ENCODE data around the gene KRT4.

Gene KRT4

GRCh38 chr12:52821071-52821730 lies 7.3 kb upstream of the KRT4 start:
- Histone ChIP-seq H3K27ac (no peak overlapping the region), H3K4me3 (no peak overlapping the region), H3K36me3 (ENCODE audit: insufficient read depth, low read length) (no peaks in the 10 kb centered on the region), H3K9ac (ENCODE audit: insufficient read length) (no peak overlapping the region), H3K9me3 (ENCODE audit: low read depth, low read length) (no peaks in the 10 kb centered on the region)
- no peak for TF ChIP-seq FOXP2 (optimal IDR thresholded peaks at IDR 0.05; ENCODE audit: control extremely low read depth, extremely low read length, insufficient read depth)
- no peak for TF ChIP-seq POLR2AphosphoS5 (IDR thresholded peaks at IDR 0.05; ENCODE audit: borderline replicate concordance, low read depth, low read length)
- no peak for TF ChIP-seq EZH2 (IDR thresholded peaks at IDR 0.05)
- DNase-seq (ENCODE audit: low read depth, low spot score) = no peak

GRCh38 chr12:52820521-52820920 lies 6.6 kb upstream of the KRT4 start:
- Histone ChIP-seq H3K27ac (no peak overlapping the region), H3K36me3 (ENCODE audit: insufficient read depth, low read length) (no peaks in the 10 kb centered on the region), H3K9ac (ENCODE audit: insufficient read length) (no peak overlapping the region), H3K9me3 (ENCODE audit: low read depth, low read length) (no peaks in the 10 kb centered on the region), H3K4me3 (no peak overlapping the region)
- DNase-seq (ENCODE audit: low read depth, low spot score) = no peak
- TF ChIP-seq POLR2AphosphoS5 (IDR thresholded peaks at IDR 0.05; ENCODE audit: borderline replicate concordance, low read depth, low read length) (no peak), EZH2 (IDR thresholded peaks at IDR 0.05) (no peak), FOXP2 (optimal IDR thresholded peaks at IDR 0.05; ENCODE audit: control extremely low read depth, extremely low read length, insufficient read depth) (no peak)

GRCh38 chr12:52819731-52820510 lies 6.0 kb upstream of the KRT4 start:
- Histone ChIP-seq H3K9me3 (ENCODE audit: low read depth, low read length) (no peaks in the 10 kb centered on the region), H3K36me3 (ENCODE audit: insufficient read depth, low read length) (no peaks in the 10 kb centered on the region), H3K4me3 (no peak overlapping the region), H3K9ac (ENCODE audit: insufficient read length) (no peak overlapping the region), H3K27ac (no peak overlapping the region)
- no peak for DNase-seq (ENCODE audit: low read depth, low spot score)
- no peak for TF ChIP-seq FOXP2 (optimal IDR thresholded peaks at IDR 0.05; ENCODE audit: control extremely low read depth, extremely low read length, insufficient read depth)
- no peak for TF ChIP-seq EZH2 (IDR thresholded peaks at IDR 0.05)
- TF ChIP-seq POLR2AphosphoS5 (IDR thresholded peaks at IDR 0.05; ENCODE audit: borderline replicate concordance, low read depth, low read length) = no peak

- no peak overlapping the region for H3K9ac ChIP-seq (ENCODE audit: insufficient read length)
- H3K4me3 ChIP-seq = no peak overlapping the region
- no peak for DNase-seq (ENCODE audit: low read depth, low spot score)
- no peaks in the 10 kb centered on the region for H3K36me3 ChIP-seq (ENCODE audit: insufficient read depth, low read length)
- TF ChIP-seq FOXP2 (optimal IDR thresholded peaks at IDR 0.05; ENCODE audit: control extremely low read depth, extremely low read length, insufficient read depth) (no peak), EZH2 (IDR thresholded peaks at IDR 0.05) (no peak), POLR2AphosphoS5 (IDR thresholded peaks at IDR 0.05; ENCODE audit: borderline replicate concordance, low read depth, low read length) (no peak)
- H3K27ac ChIP-seq = no peak overlapping the region
- no peaks in the 10 kb centered on the region for H3K9me3 ChIP-seq (ENCODE audit: low read depth, low read length)
These were observed 5.0 kb upstream of the KRT4 start for GRCh38 chr12:52818887-52819420.

GRCh38 chr12:52818388-52818787 lies 4.5 kb upstream of the KRT4 start:
- H3K36me3 ChIP-seq (ENCODE audit: insufficient read depth, low read length) = no peaks in the 10 kb centered on the region
- no peak overlapping the region for H3K4me3 ChIP-seq
- H3K9me3 ChIP-seq (ENCODE audit: low read depth, low read length) = no peaks in the 10 kb centered on the region
- TF ChIP-seq POLR2AphosphoS5 (IDR thresholded peaks at IDR 0.05; ENCODE audit: borderline replicate concordance, low read depth, low read length) (no peak), FOXP2 (optimal IDR thresholded peaks at IDR 0.05; ENCODE audit: control extremely low read depth, extremely low read length, insufficient read depth) (no peak), EZH2 (IDR thresholded peaks at IDR 0.05) (no peak)
- no peak overlapping the region for H3K9ac ChIP-seq (ENCODE audit: insufficient read length)
- no peak overlapping the region for H3K27ac ChIP-seq
- DNase-seq (ENCODE audit: low read depth, low spot score) = no peak

GRCh38 chr12:52817699-52818238 lies 3.9 kb upstream of the KRT4 start:
- DNase-seq (ENCODE audit: low read depth, low spot score) = no peak
- TF ChIP-seq EZH2 (IDR thresholded peaks at IDR 0.05) (no peak), FOXP2 (optimal IDR thresholded peaks at IDR 0.05; ENCODE audit: control extremely low read depth, extremely low read length, insufficient read depth) (no peak), POLR2AphosphoS5 (IDR thresholded peaks at IDR 0.05; ENCODE audit: borderline replicate concordance, low read depth, low read length) (no peak)
- H3K36me3 ChIP-seq (ENCODE audit: insufficient read depth, low read length) = no peaks in the 10 kb centered on the region
- no peak overlapping the region for H3K4me3 ChIP-seq
- H3K27ac ChIP-seq = no peak overlapping the region
- no peak overlapping the region for H3K9ac ChIP-seq (ENCODE audit: insufficient read length)
- no peaks in the 10 kb centered on the region for H3K9me3 ChIP-seq (ENCODE audit: low read depth, low read length)

GRCh38 chr12:52817003-52817698 lies 3.2 kb upstream of the KRT4 start:
- H3K9me3 ChIP-seq (ENCODE audit: low read depth, low read length) = no peaks in the 10 kb centered on the region
- TF ChIP-seq POLR2AphosphoS5 (IDR thresholded peaks at IDR 0.05; ENCODE audit: borderline replicate concordance, low read depth, low read length) = no peak
- no peak for TF ChIP-seq EZH2 (IDR thresholded peaks at IDR 0.05)
- TF ChIP-seq FOXP2 (optimal IDR thresholded peaks at IDR 0.05; ENCODE audit: control extremely low read depth, extremely low read length, insufficient read depth) = no peak
- DNase-seq (ENCODE audit: low read depth, low spot score) = no peak
- H3K9ac ChIP-seq (ENCODE audit: insufficient read length) = no peak overlapping the region
- H3K36me3 ChIP-seq (ENCODE audit: insufficient read depth, low read length) = no peaks in the 10 kb centered on the region
- H3K4me3 ChIP-seq = no peak overlapping the region
- no peak overlapping the region for H3K27ac ChIP-seq

All from SK-N-MC (cell line).